ENCODE measurements around the gene C1orf232. TPM values are rescaled to one million over a fixed set of nuclear protein-coding genes. Genes with fewer than 3 reads are reported as not detected.

Gene C1orf232
- total RNA-seq, 2 experiments from 2014 or later: not detected

DNA sequence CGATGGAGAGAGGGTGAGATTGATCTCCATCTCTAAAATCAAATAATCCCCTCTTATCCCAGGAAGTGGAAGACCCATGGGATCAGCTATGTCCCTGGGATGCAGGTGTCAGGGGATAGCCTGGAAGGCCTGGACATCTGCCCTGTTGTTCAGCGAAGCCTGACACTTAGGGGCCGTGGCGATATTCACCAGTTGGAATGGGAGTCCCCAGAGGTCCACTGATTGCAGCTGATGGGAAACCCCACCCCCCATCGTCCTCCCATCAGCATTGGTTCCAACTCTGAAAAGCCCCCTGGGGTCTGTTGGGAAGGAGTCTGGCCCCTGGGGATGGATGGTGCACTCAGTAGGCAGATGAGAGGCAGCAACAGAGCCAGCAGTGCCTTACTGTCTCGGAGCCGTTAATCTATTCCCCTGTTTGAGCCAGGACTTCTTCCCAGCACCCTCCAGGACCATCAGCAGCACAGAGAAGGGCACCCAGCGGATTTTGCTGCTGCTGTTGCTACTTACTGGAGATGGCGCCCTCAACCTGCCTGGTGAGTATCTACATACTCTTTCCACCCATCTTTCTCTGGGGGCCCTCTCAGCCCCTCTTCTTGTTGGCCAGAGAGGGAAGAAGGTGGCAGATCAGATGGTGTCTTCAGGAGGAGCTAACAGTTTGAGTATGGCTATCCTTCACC, 35.0 kb upstream of the C1orf232 start:
- H3K27ac ChIP-seq (ENCODE audit: low read depth, low read length, poor library complexity, severe bottlenecking): no peak overlapping the region
- no peaks in the 10 kb centered on the region for H3K9me3 ChIP-seq (ENCODE audit: low read length)
- no peaks in the 10 kb centered on the region for H3K9me2 ChIP-seq (ENCODE audit: insufficient read depth, low read length)
- no peaks in the 10 kb centered on the region for H4K20me1 ChIP-seq (ENCODE audit: insufficient read depth, low read length)
- no peaks in the 10 kb centered on the region for H3K4me1 ChIP-seq (ENCODE audit: insufficient read depth, low read length, poor library complexity, severe bottlenecking)
- no TSS peak for BruUV-seq (replicated peaks)
- H3K36me3 ChIP-seq (ENCODE audit: insufficient read depth, low read length): no peaks in the 10 kb centered on the region
- H2AFZ ChIP-seq (ENCODE audit: low read length): no peak overlapping the region
- intact Hi-C loops (cut with micrococcal nuclease; ENCODE audit: unreplicated experiment): no loop called here
- H3K4me2 ChIP-seq (ENCODE audit: low read length): no peak overlapping the region
- CTCF ChIA-PET (ENCODE audit: unreplicated experiment): no interaction called here
- H3K4me3 ChIP-seq (ENCODE audit: low read depth, low read length, poor library complexity, severe bottlenecking): no peak overlapping the region
- DNase-seq (ENCODE audit: low spot score): peak; percentile 11
- TF ChIP-seq, protein P1, sequence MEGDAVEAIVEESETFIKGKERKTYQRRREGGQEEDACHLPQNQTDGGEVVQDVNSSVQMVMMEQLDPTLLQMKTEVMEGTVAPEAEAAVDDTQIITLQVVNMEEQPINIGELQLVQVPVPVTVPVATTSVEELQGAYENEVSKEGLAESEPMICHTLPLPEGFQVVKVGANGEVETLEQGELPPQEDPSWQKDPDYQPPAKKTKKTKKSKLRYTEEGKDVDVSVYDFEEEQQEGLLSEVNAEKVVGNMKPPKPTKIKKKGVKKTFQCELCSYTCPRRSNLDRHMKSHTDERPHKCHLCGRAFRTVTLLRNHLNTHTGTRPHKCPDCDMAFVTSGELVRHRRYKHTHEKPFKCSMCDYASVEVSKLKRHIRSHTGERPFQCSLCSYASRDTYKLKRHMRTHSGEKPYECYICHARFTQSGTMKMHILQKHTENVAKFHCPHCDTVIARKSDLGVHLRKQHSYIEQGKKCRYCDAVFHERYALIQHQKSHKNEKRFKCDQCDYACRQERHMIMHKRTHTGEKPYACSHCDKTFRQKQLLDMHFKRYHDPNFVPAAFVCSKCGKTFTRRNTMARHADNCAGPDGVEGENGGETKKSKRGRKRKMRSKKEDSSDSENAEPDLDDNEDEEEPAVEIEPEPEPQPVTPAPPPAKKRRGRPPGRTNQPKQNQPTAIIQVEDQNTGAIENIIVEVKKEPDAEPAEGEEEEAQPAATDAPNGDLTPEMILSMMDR (conservative IDR thresholded peaks at IDR 0.05; ENCODE audit: low read length): peak; percentile 57
- TF ChIP-seq EZH2phosphoT487 (IDR thresholded peaks at IDR 0.05; ENCODE audit: borderline replicate concordance, low read depth, low read length): no peak
- no peaks in the 10 kb centered on the region for H3K79me2 ChIP-seq (ENCODE audit: insufficient read depth, low read depth, low read length)
- POLR2A ChIA-PET: interaction anchor here (1.1 kb wide), 1 partner anchor 13 kb away, joined by 3 read pairs; no protein-coding TSS in a partner anchor

DNA sequence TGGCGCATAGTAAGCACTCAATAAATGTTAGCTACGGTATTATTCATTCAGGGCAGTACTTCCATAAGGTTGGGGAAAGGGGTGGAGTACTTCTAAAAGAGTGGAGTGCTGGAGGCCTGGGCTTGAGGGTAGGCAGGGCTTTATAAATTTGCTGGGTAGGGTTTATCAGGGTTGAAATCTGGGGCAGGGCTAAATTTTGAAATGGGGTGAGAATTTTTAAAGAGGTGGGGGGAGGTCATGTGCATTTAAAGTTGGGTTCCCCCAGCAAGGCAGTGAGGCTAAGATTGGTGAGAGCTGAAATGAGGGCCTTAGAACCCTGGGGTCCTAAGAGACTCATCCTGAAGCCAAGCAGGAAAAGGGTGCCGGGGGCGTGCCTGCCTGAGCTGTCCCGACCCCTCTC, 31.6 kb upstream of the C1orf232 start:
- no peaks in the 10 kb centered on the region for H4K20me1 ChIP-seq (ENCODE audit: insufficient read depth, low read length)
- no peak for DNase-seq (ENCODE audit: low spot score)
- no peaks in the 10 kb centered on the region for H3K79me2 ChIP-seq (ENCODE audit: insufficient read depth, low read depth, low read length)
- intact Hi-C loops (cut with micrococcal nuclease; ENCODE audit: unreplicated experiment): no loop called here
- TF ChIP-seq, protein P1 (conservative IDR thresholded peaks at IDR 0.05; ENCODE audit: low read length): no peak
- TF ChIP-seq EZH2phosphoT487 (IDR thresholded peaks at IDR 0.05; ENCODE audit: borderline replicate concordance, low read depth, low read length): no peak
- no peaks in the 10 kb centered on the region for H3K4me1 ChIP-seq (ENCODE audit: insufficient read depth, low read length, poor library complexity, severe bottlenecking)
- no peak overlapping the region for H3K27ac ChIP-seq (ENCODE audit: low read depth, low read length, poor library complexity, severe bottlenecking)
- H2AFZ ChIP-seq (ENCODE audit: low read length): no peak overlapping the region
- BruUV-seq (replicated peaks): no TSS peak
- ChIA-PET CTCF (ENCODE audit: unreplicated experiment) (no interaction called here), POLR2A (no interaction called here)
- H3K9me2 ChIP-seq (ENCODE audit: insufficient read depth, low read length): no peaks in the 10 kb centered on the region
- no peaks in the 10 kb centered on the region for H3K36me3 ChIP-seq (ENCODE audit: insufficient read depth, low read length)
- H3K4me2 ChIP-seq (ENCODE audit: low read length): no peak overlapping the region
- H3K4me3 ChIP-seq (ENCODE audit: low read depth, low read length, poor library complexity, severe bottlenecking): no peak overlapping the region
- H3K9me3 ChIP-seq (ENCODE audit: low read length): no peaks in the 10 kb centered on the region

DNA sequence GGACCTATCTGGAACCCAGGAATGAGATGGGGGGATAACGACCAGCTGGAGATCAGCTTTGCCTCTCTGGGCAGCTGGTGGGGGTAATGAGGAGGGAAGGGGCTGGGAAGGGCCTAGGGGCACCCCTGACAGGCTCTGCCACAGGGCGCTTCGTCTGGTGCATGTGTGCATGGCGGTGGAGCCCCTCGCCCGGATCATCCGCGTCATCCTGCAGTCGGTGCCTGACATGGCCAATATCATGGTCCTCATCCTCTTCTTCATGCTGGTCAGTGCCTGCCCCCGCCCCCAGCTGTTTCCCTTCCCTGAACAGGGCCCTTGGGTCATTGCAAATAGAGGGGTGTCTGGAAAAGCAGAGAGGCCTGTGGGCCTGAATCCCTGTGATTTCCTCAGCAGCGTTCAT, 29.1 kb upstream of the C1orf232 start:
- Histone ChIP-seq H3K79me2 (ENCODE audit: insufficient read depth, low read depth, low read length) (no peaks in the 10 kb centered on the region), H3K9me2 (ENCODE audit: insufficient read depth, low read length) (no peaks in the 10 kb centered on the region), H2AFZ (ENCODE audit: low read length) (no peak overlapping the region), H3K4me1 (ENCODE audit: insufficient read depth, low read length, poor library complexity, severe bottlenecking) (no peaks in the 10 kb centered on the region), H3K9me3 (ENCODE audit: low read length) (no peaks in the 10 kb centered on the region), H3K4me2 (ENCODE audit: low read length) (no peak overlapping the region), H3K27ac (ENCODE audit: low read depth, low read length, poor library complexity, severe bottlenecking) (no peak overlapping the region), H3K36me3 (ENCODE audit: insufficient read depth, low read length) (no peaks in the 10 kb centered on the region), H3K4me3 (ENCODE audit: low read depth, low read length, poor library complexity, severe bottlenecking) (no peak overlapping the region), H4K20me1 (ENCODE audit: insufficient read depth, low read length) (no peaks in the 10 kb centered on the region)
- TF ChIP-seq EZH2phosphoT487 (IDR thresholded peaks at IDR 0.05; ENCODE audit: borderline replicate concordance, low read depth, low read length): no peak
- TF ChIP-seq, protein P1 (conservative IDR thresholded peaks at IDR 0.05; ENCODE audit: low read length): no peak
- CTCF ChIA-PET (ENCODE audit: unreplicated experiment): interaction anchor here (0.6 kb wide), 1 partner anchor 37 kb away, joined by 7 read pairs; no protein-coding TSS in a partner anchor
- intact Hi-C loops (cut with micrococcal nuclease; ENCODE audit: unreplicated experiment): no loop called here
- POLR2A ChIA-PET: interaction anchor here (0.5 kb wide), 1 partner anchor 193 kb away, joined by 3 read pairs; no protein-coding TSS in a partner anchor
- no peak for DNase-seq (ENCODE audit: low spot score)
- no TSS peak for BruUV-seq (replicated peaks)

Data from OCI-LY7 (cell line).